NCI-H526 (cell line): Measurements from ENCODE around the gene CHMP1B.

Experiments
- DNase-seq, 2 experiments: peaks; one replicate each; lab custom pipeline; 2025; lab: John Stamatoyannopoulos, UW

The CHMP1B gene

GRCh38 chr18:11902522-11903292 is 51.5 kb downstream of the CHMP1B start:
- DNase-seq, result no peak
